GM20000 (cell line): ENCODE results near the gene BSN.

Source experiments
- DNase-seq: peaks from one replicate; pipeline ENCODE4 v3.0.0; 2012; ENCODE audit warnings: low spot score
- TF ChIP-seq, protein P1 (sequence below): IDR thresholded peaks from 2 replicates; pipeline ENCODE4 v1.5.1; 2012; ENCODE audit warnings: mild to moderate bottlenecking, control low read depth; ENCODE audit errors: extremely low read depth, missing control alignments

BSN gene, protein sequence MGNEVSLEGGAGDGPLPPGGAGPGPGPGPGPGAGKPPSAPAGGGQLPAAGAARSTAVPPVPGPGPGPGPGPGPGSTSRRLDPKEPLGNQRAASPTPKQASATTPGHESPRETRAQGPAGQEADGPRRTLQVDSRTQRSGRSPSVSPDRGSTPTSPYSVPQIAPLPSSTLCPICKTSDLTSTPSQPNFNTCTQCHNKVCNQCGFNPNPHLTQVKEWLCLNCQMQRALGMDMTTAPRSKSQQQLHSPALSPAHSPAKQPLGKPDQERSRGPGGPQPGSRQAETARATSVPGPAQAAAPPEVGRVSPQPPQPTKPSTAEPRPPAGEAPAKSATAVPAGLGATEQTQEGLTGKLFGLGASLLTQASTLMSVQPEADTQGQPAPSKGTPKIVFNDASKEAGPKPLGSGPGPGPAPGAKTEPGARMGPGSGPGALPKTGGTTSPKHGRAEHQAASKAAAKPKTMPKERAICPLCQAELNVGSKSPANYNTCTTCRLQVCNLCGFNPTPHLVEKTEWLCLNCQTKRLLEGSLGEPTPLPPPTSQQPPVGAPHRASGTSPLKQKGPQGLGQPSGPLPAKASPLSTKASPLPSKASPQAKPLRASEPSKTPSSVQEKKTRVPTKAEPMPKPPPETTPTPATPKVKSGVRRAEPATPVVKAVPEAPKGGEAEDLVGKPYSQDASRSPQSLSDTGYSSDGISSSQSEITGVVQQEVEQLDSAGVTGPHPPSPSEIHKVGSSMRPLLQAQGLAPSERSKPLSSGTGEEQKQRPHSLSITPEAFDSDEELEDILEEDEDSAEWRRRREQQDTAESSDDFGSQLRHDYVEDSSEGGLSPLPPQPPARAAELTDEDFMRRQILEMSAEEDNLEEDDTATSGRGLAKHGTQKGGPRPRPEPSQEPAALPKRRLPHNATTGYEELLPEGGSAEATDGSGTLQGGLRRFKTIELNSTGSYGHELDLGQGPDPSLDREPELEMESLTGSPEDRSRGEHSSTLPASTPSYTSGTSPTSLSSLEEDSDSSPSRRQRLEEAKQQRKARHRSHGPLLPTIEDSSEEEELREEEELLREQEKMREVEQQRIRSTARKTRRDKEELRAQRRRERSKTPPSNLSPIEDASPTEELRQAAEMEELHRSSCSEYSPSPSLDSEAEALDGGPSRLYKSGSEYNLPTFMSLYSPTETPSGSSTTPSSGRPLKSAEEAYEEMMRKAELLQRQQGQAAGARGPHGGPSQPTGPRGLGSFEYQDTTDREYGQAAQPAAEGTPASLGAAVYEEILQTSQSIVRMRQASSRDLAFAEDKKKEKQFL (N-terminal part only)

DNA sequence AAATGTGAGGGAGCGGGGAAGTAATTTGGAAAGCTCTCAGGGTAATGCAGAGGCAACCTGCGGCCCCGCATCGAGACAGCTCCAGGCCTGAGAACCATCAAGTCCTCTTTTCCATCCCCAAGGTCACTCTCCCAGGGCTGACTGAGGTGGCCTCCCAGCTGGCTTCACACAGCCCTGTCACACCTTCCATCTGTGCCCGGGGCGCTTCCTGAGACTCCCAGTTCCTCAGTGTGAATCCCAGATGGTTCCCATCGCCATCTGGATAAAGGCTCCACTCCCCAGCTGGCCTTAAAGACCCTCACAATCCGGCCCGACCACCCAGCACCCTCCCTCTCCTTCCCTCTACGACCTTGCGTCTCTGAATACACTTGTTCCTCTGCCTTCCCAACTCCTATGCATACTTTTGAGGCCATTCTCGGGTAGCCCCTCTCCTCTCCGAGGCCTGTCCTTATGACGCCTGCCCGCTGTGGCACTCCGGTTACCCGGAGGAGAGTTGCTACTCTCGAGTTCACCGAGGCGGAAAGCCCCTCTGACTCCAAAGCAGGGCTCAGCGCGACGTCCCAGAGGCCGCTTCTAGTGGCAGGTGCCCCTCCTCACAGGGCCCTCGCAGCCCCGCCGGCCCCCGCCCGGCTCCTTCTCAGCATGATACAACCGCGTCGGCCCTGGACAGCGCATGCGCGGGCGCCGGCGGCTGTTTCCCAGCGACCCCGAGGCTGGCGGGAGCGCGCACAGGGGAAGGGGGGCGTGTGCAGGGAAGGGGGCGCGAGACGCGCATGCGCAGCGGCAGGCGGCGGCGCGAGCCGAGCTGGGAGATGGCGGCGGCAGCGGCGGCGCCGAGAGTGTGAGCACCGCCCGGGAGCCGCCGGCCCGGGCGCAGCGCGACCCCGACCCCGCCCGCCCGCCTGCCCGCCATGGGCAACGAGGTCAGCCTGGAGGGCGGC, at the start of gene BSN:
TSS of gene BSN (plus strand) at position 786 of the 941 bp plus-strand sequence. CDS start at position 912, 126 bp downstream.
- TF ChIP-seq, protein P1, sequence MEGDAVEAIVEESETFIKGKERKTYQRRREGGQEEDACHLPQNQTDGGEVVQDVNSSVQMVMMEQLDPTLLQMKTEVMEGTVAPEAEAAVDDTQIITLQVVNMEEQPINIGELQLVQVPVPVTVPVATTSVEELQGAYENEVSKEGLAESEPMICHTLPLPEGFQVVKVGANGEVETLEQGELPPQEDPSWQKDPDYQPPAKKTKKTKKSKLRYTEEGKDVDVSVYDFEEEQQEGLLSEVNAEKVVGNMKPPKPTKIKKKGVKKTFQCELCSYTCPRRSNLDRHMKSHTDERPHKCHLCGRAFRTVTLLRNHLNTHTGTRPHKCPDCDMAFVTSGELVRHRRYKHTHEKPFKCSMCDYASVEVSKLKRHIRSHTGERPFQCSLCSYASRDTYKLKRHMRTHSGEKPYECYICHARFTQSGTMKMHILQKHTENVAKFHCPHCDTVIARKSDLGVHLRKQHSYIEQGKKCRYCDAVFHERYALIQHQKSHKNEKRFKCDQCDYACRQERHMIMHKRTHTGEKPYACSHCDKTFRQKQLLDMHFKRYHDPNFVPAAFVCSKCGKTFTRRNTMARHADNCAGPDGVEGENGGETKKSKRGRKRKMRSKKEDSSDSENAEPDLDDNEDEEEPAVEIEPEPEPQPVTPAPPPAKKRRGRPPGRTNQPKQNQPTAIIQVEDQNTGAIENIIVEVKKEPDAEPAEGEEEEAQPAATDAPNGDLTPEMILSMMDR = no peak
- peak; percentile 100 for DNase-seq

DNA sequence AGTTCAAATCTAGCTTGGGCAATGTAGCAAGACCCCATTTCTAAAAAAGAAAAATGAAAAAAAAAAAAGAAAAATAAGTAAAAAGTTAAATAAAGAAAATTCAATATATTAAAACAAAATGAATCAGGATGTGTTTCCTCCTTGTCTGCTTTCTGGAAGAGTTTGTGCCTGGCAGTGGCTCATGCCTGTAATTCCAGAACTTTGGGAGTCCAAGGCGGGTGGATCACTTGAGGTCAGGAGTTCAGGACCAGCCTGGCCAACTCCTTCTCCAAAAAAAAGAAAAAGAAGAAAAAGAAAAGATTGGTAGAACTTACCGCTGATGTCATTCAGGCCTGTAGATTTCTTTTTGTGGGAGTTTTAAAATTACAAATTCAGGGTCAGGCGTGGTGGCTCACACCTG, 47.4 kb upstream of the BSN start:
- no peak for DNase-seq
- TF ChIP-seq, protein P1 = no peak

DNA sequence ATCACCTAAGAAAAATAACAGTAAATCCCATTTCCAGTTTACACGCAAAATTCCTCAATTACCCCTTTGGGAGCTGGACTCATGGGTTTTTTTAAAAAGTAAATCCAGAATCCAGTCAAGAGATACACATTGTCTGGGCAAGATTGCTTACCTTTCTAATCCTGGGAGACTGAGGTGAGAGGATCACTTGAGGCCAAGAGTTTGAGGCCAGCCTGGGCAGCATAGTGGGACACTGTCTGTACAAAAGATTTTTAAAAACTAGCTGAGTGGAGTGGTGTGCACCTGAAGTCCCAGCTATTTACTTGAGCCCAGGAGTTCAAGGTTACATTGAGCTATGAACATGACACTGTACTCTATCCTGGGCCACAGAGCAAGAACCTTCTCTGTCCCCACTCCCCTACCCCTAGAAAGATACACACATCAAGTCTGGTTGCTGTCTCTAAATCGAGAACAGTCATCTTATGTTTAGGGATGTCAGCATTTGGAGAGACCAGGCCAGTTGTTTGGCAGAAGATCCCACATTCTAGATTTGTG, 45.2 kb upstream of the BSN start:
- no peak for DNase-seq
- TF ChIP-seq, protein P1 = no peak

DNA sequence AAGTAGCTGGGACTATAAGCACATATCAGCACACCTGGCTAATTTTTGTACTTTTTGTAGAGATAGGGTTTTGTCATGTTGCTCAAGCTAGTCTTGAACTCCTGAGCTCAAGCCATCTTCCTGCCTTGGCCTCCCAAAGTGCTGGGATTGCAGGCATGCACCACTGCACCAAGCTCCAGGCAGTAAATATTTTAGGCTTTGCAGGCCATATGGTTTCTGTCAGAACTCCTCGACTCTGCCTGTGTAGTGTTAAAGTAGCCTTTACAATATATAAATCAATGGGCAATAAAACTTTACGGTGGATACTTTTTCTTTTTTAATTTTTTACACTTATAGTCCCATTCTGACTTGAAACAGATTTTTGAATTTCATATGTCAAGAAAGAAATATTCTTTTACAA, 42.6 kb upstream of the BSN start:
- no peak for DNase-seq
- TF ChIP-seq, protein P1 = no peak

DNA sequence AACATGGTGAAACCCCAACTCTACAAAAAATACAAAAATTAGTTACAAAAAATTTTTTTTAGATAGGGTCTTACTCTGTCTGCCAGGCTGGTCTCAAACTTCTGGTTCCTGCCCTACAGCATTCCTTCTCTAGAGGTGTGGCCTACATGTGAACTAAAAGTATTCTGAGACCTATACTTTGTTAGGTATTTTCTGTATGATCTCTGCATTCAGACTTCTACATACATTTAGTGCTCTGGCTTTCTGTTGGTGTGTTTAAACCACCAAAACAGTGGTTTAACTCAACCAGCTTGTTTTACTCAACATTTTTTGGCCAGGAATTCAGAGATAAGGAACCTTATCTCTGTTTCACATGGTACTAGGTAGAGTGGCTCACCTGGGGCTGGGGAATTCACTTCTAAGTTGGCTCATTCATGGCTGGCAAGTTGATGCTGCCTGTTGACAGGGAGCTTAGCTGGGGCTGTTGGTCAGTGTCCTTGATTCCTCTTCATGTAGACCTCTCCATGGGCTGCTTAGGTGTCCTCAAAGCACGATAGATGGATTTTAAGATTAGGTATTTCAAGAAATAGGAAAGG, 41.4 kb upstream of the BSN start:
- no peak for DNase-seq
- TF ChIP-seq, protein P1 = no peak

DNA sequence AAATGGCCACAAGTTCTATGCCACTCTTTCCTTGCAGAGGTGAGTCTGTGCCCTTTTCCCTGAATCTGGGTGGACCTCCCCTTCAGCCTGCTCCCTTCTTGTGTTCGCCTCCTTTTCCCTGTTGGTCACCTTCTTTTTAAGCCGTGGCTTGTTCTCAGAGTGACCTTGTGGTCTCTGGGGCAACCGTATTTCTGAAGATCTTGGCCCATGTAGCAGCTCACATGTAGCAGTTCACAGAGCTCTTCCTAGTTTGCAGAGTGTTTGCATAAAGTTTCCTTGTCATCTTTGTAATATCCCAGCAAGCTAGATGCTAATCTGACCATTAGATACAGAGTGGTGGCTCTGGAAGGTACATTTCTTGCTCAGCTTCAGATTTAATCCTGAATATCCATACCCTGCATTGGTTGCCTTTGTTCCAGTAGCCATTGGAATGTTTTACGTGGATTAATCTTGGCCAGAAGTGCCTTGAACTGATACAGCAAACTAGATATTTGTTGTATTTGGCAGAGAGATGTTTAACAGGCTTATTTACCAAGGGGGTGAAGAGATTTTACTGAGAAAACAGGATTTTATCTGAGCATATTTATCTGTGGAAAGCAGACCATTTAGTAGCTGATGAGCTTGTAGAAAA, 40.7 kb upstream of the BSN start:
- TF ChIP-seq, protein P1 = no peak
- DNase-seq = no peak
